ENCODE data around the gene ACTN1. TPM values are rescaled to one million over a fixed set of nuclear protein-coding genes. Genes with fewer than 3 reads are reported as not detected.

The ACTN1 gene
- total RNA-seq, 2 donors from 2014 or later: 170 to 316 TPM

- H3K4me1 ChIP-seq: peaks cover 0 to 32% of the 10 kb centered on the region in 2 donors
- H3K27ac ChIP-seq: peak overlapping the region; percentile 97 to 98
- no peak for DNase-seq (ENCODE audit: low spot score)
Observed at GRCh38 chr14:68979722-68980451, 785 bp upstream of the ACTN1 start.

GRCh38 chr14:68978172-68978911 lies 760 bp downstream of the ACTN1 start:
- Histone ChIP-seq H3K9me3 (no peaks in the 10 kb centered on the region), H3K27ac (peak overlapping the region; percentile 97 to 98), H3K4me1 (peaks cover 0 to 47% of the 10 kb centered on the region in 2 donors), H3K36me3 (peaks cover 20% of the 10 kb centered on the region), H3K27me3 (no peaks in the 10 kb centered on the region), H3K4me3 (peak overlapping the region; percentile 91 to 97)
- DNase-seq (ENCODE audit: low spot score): no peak
- no peak for TF ChIP-seq CTCF (IDR thresholded peaks at IDR 0.05)

More at GRCh38 chr14:68979722-68980451, 785 bp upstream of the ACTN1 start:
- H3K27me3 ChIP-seq: no peaks in the 10 kb centered on the region
- H3K36me3 ChIP-seq: peaks cover 5% of the 10 kb centered on the region
- no peak for TF ChIP-seq CTCF (IDR thresholded peaks at IDR 0.05)
- no peaks in the 10 kb centered on the region for H3K9me3 ChIP-seq
- H3K4me3 ChIP-seq: peak overlapping the region; percentile 91 to 97

- Histone ChIP-seq H3K4me3 (peak overlapping the region; percentile 91 to 97), H3K27me3 (no peaks in the 10 kb centered on the region), H3K27ac (peak overlapping the region; percentile 97 to 98), H3K36me3 (peaks cover 26% of the 10 kb centered on the region), H3K4me1 (peaks cover 0 to 47% of the 10 kb centered on the region in 2 donors), H3K9me3 (no peaks in the 10 kb centered on the region)
- DNase-seq (ENCODE audit: low spot score): no peak
- peak in 1 of 2 donors; percentile 24 for TF ChIP-seq CTCF (IDR thresholded peaks at IDR 0.05)
Observed at GRCh38 chr14:68977718-68978171, 1.4 kb downstream of the ACTN1 start.

- peak overlapping the region; percentile 91 to 97 for H3K4me3 ChIP-seq
- no peak for TF ChIP-seq CTCF (IDR thresholded peaks at IDR 0.05)
- no peak for DNase-seq (ENCODE audit: low spot score)
- peaks cover 31% of the 10 kb centered on the region for H3K36me3 ChIP-seq
- H3K4me1 ChIP-seq: peaks cover 0 to 48% of the 10 kb centered on the region in 2 donors
- no peaks in the 10 kb centered on the region for H3K27me3 ChIP-seq
- H3K9me3 ChIP-seq: no peaks in the 10 kb centered on the region
- H3K27ac ChIP-seq: peak overlapping the region; percentile 97 to 98
Observed at GRCh38 chr14:68977180-68977717, 1.9 kb downstream of the ACTN1 start.

- Histone ChIP-seq H3K9me3 (no peaks in the 10 kb centered on the region), H3K4me3 (peak overlapping the region; percentile 91 to 97), H3K27me3 (no peaks in the 10 kb centered on the region), H3K36me3 (peaks cover 33% of the 10 kb centered on the region), H3K4me1 (peaks cover 0 to 57% of the 10 kb centered on the region in 2 donors), H3K27ac (peak overlapping the region; percentile 97 to 98)
- no peak for DNase-seq (ENCODE audit: low spot score)
- TF ChIP-seq CTCF (IDR thresholded peaks at IDR 0.05): no peak
Observed at GRCh38 chr14:68976160-68977067, 2.7 kb downstream of the ACTN1 start.
